Measurements from ENCODE around the gene SEMA3B.

Gene SEMA3B

DNA sequence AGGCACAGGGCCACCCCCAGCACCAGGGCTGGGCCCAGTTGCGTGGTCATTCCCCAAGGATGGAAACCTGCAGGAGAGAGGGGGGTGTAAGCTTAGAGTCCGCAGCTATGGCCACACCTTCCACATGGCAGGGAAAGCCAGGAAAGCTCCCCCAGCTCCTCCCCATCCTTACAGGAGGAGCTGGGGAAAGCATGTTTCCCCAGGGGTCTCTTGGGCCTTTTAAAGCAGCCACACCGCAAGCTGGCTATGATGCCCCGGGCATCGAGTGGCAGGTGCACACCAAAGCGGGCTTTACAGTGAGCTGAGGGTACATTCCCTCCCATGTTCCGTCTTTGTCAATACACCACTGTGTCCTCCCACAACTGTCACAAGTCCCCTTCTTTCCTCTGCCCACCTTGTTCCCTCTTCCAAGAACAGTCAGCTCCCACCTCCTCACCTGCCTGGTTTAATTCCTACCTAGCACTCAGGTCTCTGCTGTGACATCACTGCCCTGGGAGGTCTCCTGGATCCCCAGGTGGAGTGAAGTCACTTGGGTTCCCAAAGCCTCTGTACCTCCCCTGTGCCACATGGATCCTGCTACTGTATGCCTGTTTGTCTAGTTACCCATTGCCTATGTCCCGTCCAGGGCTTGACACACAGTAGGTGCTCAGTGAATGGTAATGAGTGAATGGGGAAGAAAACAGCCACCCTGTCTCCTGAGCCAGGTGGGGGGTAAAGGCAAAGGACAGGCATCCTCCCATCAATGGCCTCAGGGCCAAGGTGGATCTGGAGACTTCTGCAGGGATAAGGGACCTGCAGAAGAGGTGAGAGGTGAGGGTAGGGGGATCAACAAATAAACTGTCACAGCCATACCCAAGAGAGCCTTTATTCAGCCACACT lies 26.8 kb downstream of the SEMA3B start:
- H3K4me1 ChIP-seq (ENCODE audit: control insufficient read depth, insufficient read depth, low read length), result no peaks in the 10 kb centered on the region
- TF ChIP-seq GLIS1 (tag by site-specific recombination; IDR thresholded peaks at IDR 0.05) (peak; percentile 48; the same call in 1 of the 2 replicates), ZNF10 (tag by site-specific recombination; IDR thresholded peaks at IDR 0.05) (no peak)
- no peak overlapping the region for H3K4me3 ChIP-seq (ENCODE audit: low read depth, low read length)
- POLR2A ChIA-PET, result interaction anchor here (0.7 to 2.0 kb wide), 3 partner anchors 26 to 41 kb away, joined by 3 to 7 read pairs (median 4); partner anchors contain the start of genes HYAL2 and TUSC2
- H3K27ac ChIP-seq (ENCODE audit: extremely low read depth, low read depth, low read length), result no peak overlapping the region
- H3K36me3 ChIP-seq (ENCODE audit: control insufficient read depth in 2 of 2, insufficient read depth in 1 of 2, low read length in 2 of 2), result peaks cover 0 to 4% of the 10 kb centered on the region in 2 experiments; a peak in 1 of 3 replicates
- no peaks in the 10 kb centered on the region for H3K9me3 ChIP-seq (ENCODE audit: control insufficient read depth, insufficient read depth, low read depth, low read length)
- CTCF ChIA-PET, result no interaction called here

DNA sequence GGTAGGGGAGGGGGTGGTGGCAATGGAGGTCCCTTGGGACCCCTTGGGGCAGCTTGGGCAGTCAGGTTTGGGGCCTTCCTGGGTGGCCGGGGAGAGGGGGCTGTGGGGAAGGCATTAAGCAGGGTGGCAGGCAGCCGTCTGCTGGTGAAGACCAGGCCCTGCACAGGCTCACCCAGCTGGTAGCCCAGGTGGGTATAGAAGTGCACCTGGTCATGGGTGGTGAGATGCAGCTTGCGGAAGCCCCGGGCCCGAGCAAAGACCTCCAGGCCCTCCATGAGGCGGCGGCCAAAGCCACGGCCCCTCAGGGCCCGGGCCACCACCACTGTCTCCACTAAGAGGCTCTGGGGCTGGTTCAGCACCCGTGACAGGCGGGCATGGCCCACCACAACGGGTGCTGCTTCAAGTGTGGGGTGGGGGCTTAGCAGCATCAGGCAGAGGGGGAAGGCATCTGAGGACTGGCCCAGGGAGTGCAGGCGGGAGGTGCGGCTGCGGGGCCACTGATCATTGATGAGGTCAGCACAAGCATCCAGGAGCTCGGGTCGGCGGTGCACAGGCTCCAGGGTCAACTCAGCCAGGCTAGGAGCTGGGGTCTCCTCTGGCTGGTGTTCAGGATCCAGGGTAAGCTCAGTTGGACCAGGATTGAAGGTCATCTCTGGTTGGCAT lies 27.9 kb downstream of the SEMA3B start:
- H3K36me3 ChIP-seq (ENCODE audit: control insufficient read depth in 2 of 2, insufficient read depth in 1 of 2, low read length in 2 of 2), result peaks cover 0 to 4% of the 10 kb centered on the region in 2 experiments; a peak in 1 of 3 replicates
- TF ChIP-seq, protein P1, sequence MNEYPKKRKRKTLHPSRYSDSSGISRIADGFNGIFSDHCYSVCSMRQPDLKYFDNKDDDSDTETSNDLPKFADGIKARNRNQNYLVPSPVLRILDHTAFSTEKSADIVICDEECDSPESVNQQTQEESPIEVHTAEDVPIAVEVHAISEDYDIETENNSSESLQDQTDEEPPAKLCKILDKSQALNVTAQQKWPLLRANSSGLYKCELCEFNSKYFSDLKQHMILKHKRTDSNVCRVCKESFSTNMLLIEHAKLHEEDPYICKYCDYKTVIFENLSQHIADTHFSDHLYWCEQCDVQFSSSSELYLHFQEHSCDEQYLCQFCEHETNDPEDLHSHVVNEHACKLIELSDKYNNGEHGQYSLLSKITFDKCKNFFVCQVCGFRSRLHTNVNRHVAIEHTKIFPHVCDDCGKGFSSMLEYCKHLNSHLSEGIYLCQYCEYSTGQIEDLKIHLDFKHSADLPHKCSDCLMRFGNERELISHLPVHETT (tag by site-specific recombination; IDR thresholded peaks at IDR 0.05), result no peak
- TF ChIP-seq ZNF416 (tag by site-specific recombination; IDR thresholded peaks at IDR 0.05) (no peak), ZFP37 (tag by site-specific recombination; IDR thresholded peaks at IDR 0.05) (no peak), ZNF2 (tag by site-specific recombination; IDR thresholded peaks at IDR 0.05) (no peak), ZNF37A (tag by site-specific recombination; IDR thresholded peaks at IDR 0.05) (no peak), ZNF221 (tag by site-specific recombination; IDR thresholded peaks at IDR 0.05; ENCODE audit: borderline replicate concordance) (no peak), ZNF843 (tag by site-specific recombination; IDR thresholded peaks at IDR 0.05) (no peak), ZNF112 (tag by site-specific recombination; IDR thresholded peaks at IDR 0.05) (no peak), OVOL3 (tag by site-specific recombination; IDR thresholded peaks at IDR 0.05) (no peak), ZNF48 (tag by site-specific recombination; IDR thresholded peaks at IDR 0.05) (no peak), ZFP3 (tag by site-specific recombination; IDR thresholded peaks at IDR 0.05; ENCODE audit: low read depth) (no peak), ZNF132 (tag by site-specific recombination; IDR thresholded peaks at IDR 0.05; ENCODE audit: borderline replicate concordance) (no peak), ZNF140 (tag by site-specific recombination; IDR thresholded peaks at IDR 0.05) (no peak)
- POLR2A ChIA-PET, result interaction anchor here (0.9 to 2.0 kb wide), 2 partner anchors 13 to 25 kb away, joined by 7 to 8 read pairs; partner anchors contain the start of gene HYAL2
- H3K4me3 ChIP-seq (ENCODE audit: low read depth, low read length), result no peak overlapping the region
- no peaks in the 10 kb centered on the region for H3K9me3 ChIP-seq (ENCODE audit: control insufficient read depth, insufficient read depth, low read depth, low read length)
- H3K4me1 ChIP-seq (ENCODE audit: control insufficient read depth, insufficient read depth, low read length), result no peaks in the 10 kb centered on the region
- CTCF ChIA-PET, result no interaction called here
- no peak overlapping the region for H3K27ac ChIP-seq (ENCODE audit: extremely low read depth, low read depth, low read length)

DNA sequence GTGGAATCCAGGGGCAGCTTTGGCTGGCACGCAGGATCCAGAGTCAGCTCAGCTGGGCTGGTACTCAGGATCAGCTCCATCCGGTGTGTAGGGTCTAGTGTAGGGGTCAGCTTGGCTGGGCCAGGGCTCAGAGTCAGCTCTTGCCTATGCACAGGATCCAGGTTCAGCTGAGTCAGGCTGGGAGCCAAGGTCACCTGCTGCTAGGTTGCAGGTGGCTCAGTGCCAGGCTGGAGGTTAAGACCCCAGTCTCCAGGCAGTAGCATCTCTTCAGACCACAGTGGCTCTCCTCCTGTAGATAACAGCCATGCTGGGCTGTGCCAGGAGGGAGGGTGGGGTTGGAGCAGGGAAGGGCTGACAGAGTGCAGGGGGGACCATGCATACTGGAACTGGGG lies 28.4 kb downstream of the SEMA3B start:
- ChIA-PET CTCF (interaction anchor here (0.9 to 1.8 kb wide), 2 partner anchors 24 to 25 kb away, joined by 3 to 7 read pairs; partner anchors contain the start of gene HYAL2), POLR2A (interaction anchor here (0.9 kb wide), 1 partner anchor 13 kb away, joined by 8 read pairs; no protein-coding TSS in a partner anchor)
- H3K4me3 ChIP-seq (ENCODE audit: low read depth, low read length), result no peak overlapping the region
- TF ChIP-seq, protein P2, sequence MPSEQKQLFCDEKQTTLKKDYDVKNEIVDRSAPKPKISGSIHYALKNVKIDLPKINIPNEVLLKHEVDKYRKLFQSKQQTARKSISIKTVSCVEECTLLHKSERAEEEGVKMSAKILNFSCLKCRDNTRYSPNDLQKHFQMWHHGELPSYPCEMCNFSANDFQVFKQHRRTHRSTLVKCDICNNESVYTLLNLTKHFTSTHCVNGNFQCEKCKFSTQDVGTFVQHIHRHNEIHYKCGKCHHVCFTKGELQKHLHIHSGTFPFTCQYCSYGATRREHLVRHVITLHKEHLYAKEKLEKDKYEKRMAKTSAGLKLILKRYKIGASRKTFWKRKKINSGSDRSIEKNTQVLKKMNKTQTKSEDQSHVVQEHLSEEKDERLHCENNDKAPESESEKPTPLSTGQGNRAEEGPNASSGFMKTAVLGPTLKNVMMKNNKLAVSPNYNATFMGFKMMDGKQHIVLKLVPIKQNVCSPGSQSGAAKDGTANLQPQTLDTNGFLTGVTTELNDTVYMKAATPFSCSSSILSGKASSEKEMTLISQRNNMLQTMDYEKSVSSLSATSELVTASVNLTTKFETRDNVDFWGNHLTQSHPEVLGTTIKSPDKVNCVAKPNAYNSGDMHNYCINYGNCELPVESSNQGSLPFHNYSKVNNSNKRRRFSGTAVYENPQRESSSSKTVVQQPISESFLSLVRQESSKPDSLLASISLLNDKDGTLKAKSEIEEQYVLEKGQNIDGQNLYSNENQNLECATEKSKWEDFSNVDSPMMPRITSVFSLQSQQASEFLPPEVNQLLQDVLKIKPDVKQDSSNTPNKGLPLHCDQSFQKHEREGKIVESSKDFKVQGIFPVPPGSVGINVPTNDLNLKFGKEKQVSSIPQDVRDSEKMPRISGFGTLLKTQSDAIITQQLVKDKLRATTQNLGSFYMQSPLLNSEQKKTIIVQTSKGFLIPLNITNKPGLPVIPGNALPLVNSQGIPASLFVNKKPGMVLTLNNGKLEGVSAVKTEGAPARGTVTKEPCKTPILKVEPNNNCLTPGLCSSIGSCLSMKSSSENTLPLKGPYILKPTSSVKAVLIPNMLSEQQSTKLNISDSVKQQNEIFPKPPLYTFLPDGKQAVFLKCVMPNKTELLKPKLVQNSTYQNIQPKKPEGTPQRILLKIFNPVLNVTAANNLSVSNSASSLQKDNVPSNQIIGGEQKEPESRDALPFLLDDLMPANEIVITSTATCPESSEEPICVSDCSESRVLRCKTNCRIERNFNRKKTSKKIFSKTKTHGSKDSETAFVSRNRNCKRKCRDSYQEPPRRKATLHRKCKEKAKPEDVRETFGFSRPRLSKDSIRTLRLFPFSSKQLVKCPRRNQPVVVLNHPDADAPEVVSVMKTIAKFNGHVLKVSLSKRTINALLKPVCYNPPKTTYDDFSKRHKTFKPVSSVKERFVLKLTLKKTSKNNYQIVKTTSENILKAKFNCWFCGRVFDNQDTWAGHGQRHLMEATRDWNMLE (tag by site-specific recombination; conservative IDR thresholded peaks at IDR 0.05; ENCODE audit: low read depth), result no peak
- peak; percentile 31; the same call in 1 of the 2 replicates for TF ChIP-seq ZNF341 (tag by site-specific recombination; IDR thresholded peaks at IDR 0.05; ENCODE audit: low read depth)
- H3K4me1 ChIP-seq (ENCODE audit: control insufficient read depth, insufficient read depth, low read length), result no peaks in the 10 kb centered on the region
- no peaks in the 10 kb centered on the region for H3K9me3 ChIP-seq (ENCODE audit: control insufficient read depth, insufficient read depth, low read depth, low read length)
- H3K27ac ChIP-seq (ENCODE audit: extremely low read depth, low read depth, low read length), result no peak overlapping the region
- H3K36me3 ChIP-seq (ENCODE audit: control insufficient read depth in 2 of 2, insufficient read depth in 1 of 2, low read length in 2 of 2), result peaks cover 0 to 4% of the 10 kb centered on the region in 2 experiments; a peak in 1 of 3 replicates
